Ishikawa (cell line): ENCODE results near the gene MEIS1.

ENCODE experiments used
- CEBPB ChIP-seq: IDR thresholded peaks from 2 replicates; pipeline ENCODE4 v1.6.1; 2012
- CREB1 ChIP-seq: IDR thresholded peaks from 2 replicates; pipeline ENCODE4 v1.6.1; 2012; ENCODE audit warnings: low read depth
- EGR1 ChIP-seq: IDR thresholded peaks from 2 replicates; pipeline ENCODE4 v1.6.1; 2012
- EP300 ChIP-seq: IDR thresholded peaks from 2 replicates; pipeline ENCODE4 v1.6.1; 2012; ENCODE audit warnings: borderline replicate concordance
- FOXM1 ChIP-seq: IDR thresholded peaks from 2 replicates; pipeline ENCODE4 v1.6.1; 2012; ENCODE audit warnings: low read depth, borderline replicate concordance
- NFIC ChIP-seq: IDR thresholded peaks from 2 replicates; pipeline ENCODE4 v1.6.1; 2012
- RAD21 ChIP-seq: IDR thresholded peaks from 2 replicates; pipeline ENCODE4 v1.6.1; 2012; ENCODE audit warnings: low read depth
- TAF1 ChIP-seq: IDR thresholded peaks from 2 replicates; pipeline ENCODE4 v1.6.1; 2012; ENCODE audit warnings: low read depth, mild to moderate bottlenecking
- TCF12 ChIP-seq: IDR thresholded peaks from 2 replicates; pipeline ENCODE4 v1.6.1; 2012; ENCODE audit warnings: low read depth
- TEAD4 ChIP-seq: IDR thresholded peaks from 2 replicates; pipeline ENCODE4 v1.6.1; 2012
- YY1 ChIP-seq: IDR thresholded peaks from 2 replicates; pipeline ENCODE4 v1.6.1; 2012; ENCODE audit warnings: low read depth
- ZBTB7A ChIP-seq: IDR thresholded peaks from 2 replicates; pipeline ENCODE4 v1.6.1; 2012; ENCODE audit warnings: low read depth
- TF ChIP-seq, protein P1 (sequence below): IDR thresholded peaks from 2 replicates; pipeline ENCODE4 v1.6.1; 2012
- TF ChIP-seq, protein P2 (sequence below): IDR thresholded peaks from 2 replicates; pipeline ENCODE4 v1.6.1; 2012; ENCODE audit warnings: low read depth, mild to moderate bottlenecking
- TF ChIP-seq, protein P3 (sequence below): IDR thresholded peaks from 2 replicates; pipeline ENCODE4 v1.6.1; 2012

MEIS1 gene

DNA sequence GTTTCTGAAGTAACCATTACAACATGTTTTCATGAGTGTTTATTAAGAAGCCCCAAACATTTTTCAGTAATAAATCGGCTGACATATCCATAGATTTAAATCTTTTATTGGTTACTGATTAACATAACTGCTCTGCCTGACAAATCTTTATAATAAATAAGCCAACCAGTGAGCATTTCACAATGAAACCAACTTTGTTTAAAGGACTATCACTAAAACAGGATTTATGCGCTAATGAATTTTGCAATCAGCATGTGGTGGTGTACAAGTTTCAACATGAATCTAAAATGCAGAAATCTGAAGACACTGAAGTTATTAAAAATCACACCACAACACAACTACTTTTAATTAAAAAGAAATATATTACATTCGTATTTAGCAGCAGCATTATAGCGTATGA, 166.7 kb downstream of the MEIS1 start:
- TF ChIP-seq, protein P1, sequence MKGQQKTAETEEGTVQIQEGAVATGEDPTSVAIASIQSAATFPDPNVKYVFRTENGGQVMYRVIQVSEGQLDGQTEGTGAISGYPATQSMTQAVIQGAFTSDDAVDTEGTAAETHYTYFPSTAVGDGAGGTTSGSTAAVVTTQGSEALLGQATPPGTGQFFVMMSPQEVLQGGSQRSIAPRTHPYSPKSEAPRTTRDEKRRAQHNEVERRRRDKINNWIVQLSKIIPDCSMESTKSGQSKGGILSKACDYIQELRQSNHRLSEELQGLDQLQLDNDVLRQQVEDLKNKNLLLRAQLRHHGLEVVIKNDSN, result no peak
- no peak for TF ChIP-seq CREB1
- no peak for TF ChIP-seq NFIC

DNA sequence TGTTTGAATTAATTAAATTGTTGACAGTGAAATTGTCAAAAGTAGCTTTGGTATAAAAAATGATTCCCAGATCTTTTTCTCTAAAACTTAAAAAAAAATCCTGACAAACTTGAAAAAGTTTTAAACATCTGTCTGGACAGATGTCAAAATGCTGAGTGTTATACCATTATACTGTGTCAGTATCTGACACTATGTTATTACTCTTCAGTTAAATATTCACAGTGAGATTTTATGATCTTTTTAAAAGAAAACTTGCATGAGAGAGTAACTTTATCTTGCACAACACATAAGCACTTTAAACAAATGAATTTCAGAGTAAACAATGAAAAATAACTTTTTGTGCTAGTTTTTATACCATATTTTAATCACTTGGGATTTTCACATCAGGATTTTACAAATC, 167.4 kb downstream of the MEIS1 start:
- TF ChIP-seq TEAD4 (no peak), TCF12 (no peak), ZBTB7A (no peak), EGR1 (no peak), FOXM1 (no peak), YY1 (no peak), EP300 (no peak), TAF1 (no peak), CEBPB (no peak), NFIC (no peak), CREB1 (no peak), RAD21 (no peak)
- TF ChIP-seq, protein P2, sequence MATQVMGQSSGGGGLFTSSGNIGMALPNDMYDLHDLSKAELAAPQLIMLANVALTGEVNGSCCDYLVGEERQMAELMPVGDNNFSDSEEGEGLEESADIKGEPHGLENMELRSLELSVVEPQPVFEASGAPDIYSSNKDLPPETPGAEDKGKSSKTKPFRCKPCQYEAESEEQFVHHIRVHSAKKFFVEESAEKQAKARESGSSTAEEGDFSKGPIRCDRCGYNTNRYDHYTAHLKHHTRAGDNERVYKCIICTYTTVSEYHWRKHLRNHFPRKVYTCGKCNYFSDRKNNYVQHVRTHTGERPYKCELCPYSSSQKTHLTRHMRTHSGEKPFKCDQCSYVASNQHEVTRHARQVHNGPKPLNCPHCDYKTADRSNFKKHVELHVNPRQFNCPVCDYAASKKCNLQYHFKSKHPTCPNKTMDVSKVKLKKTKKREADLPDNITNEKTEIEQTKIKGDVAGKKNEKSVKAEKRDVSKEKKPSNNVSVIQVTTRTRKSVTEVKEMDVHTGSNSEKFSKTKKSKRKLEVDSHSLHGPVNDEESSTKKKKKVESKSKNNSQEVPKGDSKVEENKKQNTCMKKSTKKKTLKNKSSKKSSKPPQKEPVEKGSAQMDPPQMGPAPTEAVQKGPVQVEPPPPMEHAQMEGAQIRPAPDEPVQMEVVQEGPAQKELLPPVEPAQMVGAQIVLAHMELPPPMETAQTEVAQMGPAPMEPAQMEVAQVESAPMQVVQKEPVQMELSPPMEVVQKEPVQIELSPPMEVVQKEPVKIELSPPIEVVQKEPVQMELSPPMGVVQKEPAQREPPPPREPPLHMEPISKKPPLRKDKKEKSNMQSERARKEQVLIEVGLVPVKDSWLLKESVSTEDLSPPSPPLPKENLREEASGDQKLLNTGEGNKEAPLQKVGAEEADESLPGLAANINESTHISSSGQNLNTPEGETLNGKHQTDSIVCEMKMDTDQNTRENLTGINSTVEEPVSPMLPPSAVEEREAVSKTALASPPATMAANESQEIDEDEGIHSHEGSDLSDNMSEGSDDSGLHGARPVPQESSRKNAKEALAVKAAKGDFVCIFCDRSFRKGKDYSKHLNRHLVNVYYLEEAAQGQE, result no peak
- TF ChIP-seq, protein P3, sequence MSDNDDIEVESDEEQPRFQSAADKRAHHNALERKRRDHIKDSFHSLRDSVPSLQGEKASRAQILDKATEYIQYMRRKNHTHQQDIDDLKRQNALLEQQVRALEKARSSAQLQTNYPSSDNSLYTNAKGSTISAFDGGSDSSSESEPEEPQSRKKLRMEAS, result no peak
- TF ChIP-seq, protein P1, result no peak

DNA sequence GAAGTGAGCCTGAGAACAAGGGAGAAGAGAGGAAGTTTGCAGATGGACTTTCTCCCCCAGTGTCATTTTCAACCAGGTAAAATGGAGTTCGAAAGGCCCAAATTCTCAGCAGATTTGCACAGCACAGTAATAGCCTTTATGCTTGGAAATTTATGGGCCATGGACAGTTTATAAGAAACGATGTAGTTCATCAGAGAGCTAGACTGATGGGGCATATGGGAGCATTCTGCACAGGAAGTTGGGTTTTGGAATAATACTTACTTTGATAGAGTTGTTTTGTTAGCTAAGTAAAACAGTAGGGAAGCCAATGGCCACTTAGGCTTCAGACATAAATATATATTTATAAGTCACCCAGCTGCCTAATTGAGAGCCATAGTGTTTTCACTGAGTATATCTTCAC, 169.4 kb downstream of the MEIS1 start:
- no peak for TF ChIP-seq CEBPB
- no peak for TF ChIP-seq RAD21
- no peak for TF ChIP-seq EP300
- no peak for TF ChIP-seq CREB1
- TF ChIP-seq TAF1, result no peak
- no peak for TF ChIP-seq TEAD4
- no peak for TF ChIP-seq NFIC
- TF ChIP-seq, protein P2, result no peak
- TF ChIP-seq YY1, result no peak
- TF ChIP-seq TCF12, result no peak
- no peak for TF ChIP-seq ZBTB7A
- TF ChIP-seq, protein P1, result no peak
- no peak for TF ChIP-seq EGR1
- TF ChIP-seq, protein P3, result no peak
- TF ChIP-seq FOXM1, result no peak

DNA sequence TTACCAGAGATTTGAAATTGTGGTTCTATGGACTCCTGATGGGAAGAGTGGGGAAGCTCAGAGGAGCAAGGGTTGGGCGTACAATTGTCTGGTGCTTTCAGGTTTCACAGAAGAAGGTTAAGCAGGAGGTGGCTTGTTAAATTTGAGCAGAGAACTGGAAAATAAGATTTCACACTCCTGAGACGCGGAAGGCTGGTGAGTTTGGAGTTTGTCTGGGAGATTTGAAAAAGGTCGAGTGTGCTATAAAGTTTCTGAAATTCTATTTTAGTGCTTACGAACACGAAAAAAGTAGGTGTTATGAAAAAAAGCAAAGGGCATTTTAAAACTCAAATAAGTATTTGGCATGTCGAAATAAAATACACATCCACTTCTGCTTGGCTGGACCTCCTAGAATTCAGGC, 170.1 kb downstream of the MEIS1 start:
- no peak for TF ChIP-seq TAF1
- TF ChIP-seq, protein P2, result no peak
- no peak for TF ChIP-seq ZBTB7A
- TF ChIP-seq NFIC, result no peak
- TF ChIP-seq, protein P1, result no peak
- TF ChIP-seq, protein P3, result no peak
- TF ChIP-seq TEAD4, result no peak
- TF ChIP-seq RAD21, result no peak
- no peak for TF ChIP-seq EGR1
- no peak for TF ChIP-seq YY1
- TF ChIP-seq CREB1, result no peak
- TF ChIP-seq FOXM1, result no peak
- no peak for TF ChIP-seq TCF12
- no peak for TF ChIP-seq EP300
- no peak for TF ChIP-seq CEBPB
